Activated CD4-positive, alpha-beta T cell treated with anti-CD3 and anti-CD28 coated beads, Interleukin-2, amount 10 ng/mL, durations not matched to agents 24 days and 14 days (primary cell): ENCODE measurements around the gene PRKCH. TPM values are rescaled to one million over a fixed set of nuclear protein-coding genes. Genes with fewer than 3 reads are reported as not detected.
A peak's percentile ranks its signal among the peaks of the same experiment; 100 is the strongest.

ENCODE experiments used
- DNase-seq: peaks from one replicate; pipeline ENCODE4 v3.0.0; 2022
- H3K27ac Mint-ChIP-seq: one replicate; pipeline ENCODE4 v1.8.0; 2022; ENCODE audit warnings: mild to moderate bottlenecking, mixed read lengths
- H3K27me3 Mint-ChIP-seq: one replicate; pipeline ENCODE4 v1.8.0; 2022; ENCODE audit warnings: mixed read lengths
- H3K36me3 Mint-ChIP-seq: one replicate; pipeline ENCODE4 v1.8.0; 2022; ENCODE audit warnings: low read depth, mild to moderate bottlenecking, mixed read lengths
- H3K4me1 Mint-ChIP-seq: one replicate; pipeline ENCODE4 v1.8.0; 2021; ENCODE audit warnings: mixed read lengths
- H3K4me3 Mint-ChIP-seq: one replicate; pipeline ENCODE4 v1.8.0; 2022; ENCODE audit warnings: mild to moderate bottlenecking, moderate library complexity, mixed read lengths
- H3K9me3 Mint-ChIP-seq: one replicate; pipeline ENCODE4 v1.8.0; 2021; ENCODE audit warnings: mixed read lengths
- intact Hi-C: fragments of 100-400 bp; cut with micrococcal nuclease; formaldehyde crosslinking; loops from one replicate; pipeline ENCODE4 v1.15.1; 2023
- total RNA-seq: library from RNA; stranded (reverse); gene quantifications from 2 replicates; pipeline ENCODE4 v1.2.3, GENCODE V29; 2022

Gene PRKCH
- total RNA-seq, 1 donor from 2014 or later = 118 TPM

- no peak for DNase-seq
- Mint-ChIP-seq H3K4me3 (peak overlapping the region; percentile 82), H3K9me3 (no peaks in the 10 kb centered on the region), H3K27ac (peak overlapping the region; percentile 93), H3K27me3 (no peaks in the 10 kb centered on the region), H3K4me1 (peaks cover 78% of the 10 kb centered on the region), H3K36me3 (peaks cover 27% of the 10 kb centered on the region)
- intact Hi-C loops = loop anchor here (5.0 to 10.0 kb wide), 3 partner anchors 364 to 578 kb away; partner anchors contain the start of gene HIF1A
Observed at GRCh38 chr14:61333087-61333486, 11.7 kb downstream of the PRKCH start.

GRCh38 chr14:61334197-61334701 is 12.9 kb downstream of the PRKCH start:
- intact Hi-C loops = loop anchor here (1.0 to 10.0 kb wide), 4 partner anchors 8 to 579 kb away; partner anchors contain the start of gene HIF1A
- H3K9me3 Mint-ChIP-seq = no peaks in the 10 kb centered on the region
- DNase-seq = peak; percentile 82
- peak overlapping the region; percentile 93 for H3K27ac Mint-ChIP-seq
- no peaks in the 10 kb centered on the region for H3K27me3 Mint-ChIP-seq
- peaks cover 29% of the 10 kb centered on the region for H3K36me3 Mint-ChIP-seq
- peak overlapping the region; percentile 82 for H3K4me3 Mint-ChIP-seq
- H3K4me1 Mint-ChIP-seq = peaks cover 81% of the 10 kb centered on the region

- H3K27me3 Mint-ChIP-seq = no peaks in the 10 kb centered on the region
- H3K4me1 Mint-ChIP-seq = peaks cover 77% of the 10 kb centered on the region
- no peaks in the 10 kb centered on the region for H3K9me3 Mint-ChIP-seq
- H3K4me3 Mint-ChIP-seq = peak overlapping the region; percentile 80
- intact Hi-C loops = loop anchor here (10.0 kb wide), 1 partner anchor 580 kb away; no protein-coding TSS in a partner anchor
- H3K36me3 Mint-ChIP-seq = peaks cover 22% of the 10 kb centered on the region
- DNase-seq = peak; percentile 70
- peak overlapping the region; percentile 94 for H3K27ac Mint-ChIP-seq
Observed at GRCh38 chr14:61335049-61335448, 13.7 kb downstream of the PRKCH start.

- peak overlapping the region; percentile 94 for H3K27ac Mint-ChIP-seq
- peak overlapping the region; percentile 80 for H3K4me3 Mint-ChIP-seq
- peaks cover 77% of the 10 kb centered on the region for H3K4me1 Mint-ChIP-seq
- no peaks in the 10 kb centered on the region for H3K9me3 Mint-ChIP-seq
- no peaks in the 10 kb centered on the region for H3K27me3 Mint-ChIP-seq
- DNase-seq = peak; percentile 82
- intact Hi-C loops = loop anchor here (10.0 kb wide), 1 partner anchor 581 kb away; no protein-coding TSS in a partner anchor
- H3K36me3 Mint-ChIP-seq = peaks cover 24% of the 10 kb centered on the region
Observed at GRCh38 chr14:61335671-61336275, 14.4 kb downstream of the PRKCH start.

GRCh38 chr14:61337893-61338292 is 16.5 kb downstream of the PRKCH start:
- Mint-ChIP-seq H3K27ac (peak overlapping the region; percentile 94), H3K4me1 (peaks cover 82% of the 10 kb centered on the region), H3K36me3 (peaks cover 27% of the 10 kb centered on the region), H3K27me3 (no peaks in the 10 kb centered on the region), H3K9me3 (no peaks in the 10 kb centered on the region), H3K4me3 (peak overlapping the region; percentile 75)
- DNase-seq = peak; percentile 94
- intact Hi-C loops = loop anchor here (10.0 kb wide), 1 partner anchor 583 kb away; no protein-coding TSS in a partner anchor

- Mint-ChIP-seq H3K36me3 (peaks cover 26% of the 10 kb centered on the region), H3K27ac (peak overlapping the region; percentile 94), H3K27me3 (no peaks in the 10 kb centered on the region), H3K4me1 (peaks cover 81% of the 10 kb centered on the region), H3K4me3 (peak overlapping the region; percentile 75), H3K9me3 (no peaks in the 10 kb centered on the region)
- intact Hi-C loops = loop anchor here (10.0 kb wide), 1 partner anchor 584 kb away; no protein-coding TSS in a partner anchor
- no peak for DNase-seq
Observed at GRCh38 chr14:61338457-61338856, 17.1 kb downstream of the PRKCH start.

- peak; percentile 81 for DNase-seq
- Mint-ChIP-seq H3K27ac (peak overlapping the region; percentile 95), H3K27me3 (no peaks in the 10 kb centered on the region), H3K4me1 (peaks cover 79% of the 10 kb centered on the region), H3K9me3 (no peaks in the 10 kb centered on the region), H3K4me3 (peak overlapping the region; percentile 86), H3K36me3 (peaks cover 34% of the 10 kb centered on the region)
- intact Hi-C loops = loop anchor here (1.0 to 10.0 kb wide), 7 partner anchors 7 to 321 kb away; no protein-coding TSS in a partner anchor
Observed at GRCh38 chr14:61341275-61342206, 20.2 kb downstream of the PRKCH start.

GRCh38 chr14:61342486-61342885 is 21.1 kb downstream of the PRKCH start:
- H3K27ac Mint-ChIP-seq = peak overlapping the region; percentile 95
- no peaks in the 10 kb centered on the region for H3K27me3 Mint-ChIP-seq
- peaks cover 80% of the 10 kb centered on the region for H3K4me1 Mint-ChIP-seq
- peaks cover 33% of the 10 kb centered on the region for H3K36me3 Mint-ChIP-seq
- peak overlapping the region; percentile 86 for H3K4me3 Mint-ChIP-seq
- peak; percentile 96 for DNase-seq
- intact Hi-C loops = loop anchor here (1.0 to 10.0 kb wide), 7 partner anchors 8 to 320 kb away; no protein-coding TSS in a partner anchor
- no peaks in the 10 kb centered on the region for H3K9me3 Mint-ChIP-seq

GRCh38 chr14:61342932-61343331 is 21.6 kb downstream of the PRKCH start:
- Mint-ChIP-seq H3K27ac (peak overlapping the region; percentile 95), H3K4me1 (peaks cover 80% of the 10 kb centered on the region), H3K4me3 (peak overlapping the region; percentile 86), H3K9me3 (no peaks in the 10 kb centered on the region), H3K27me3 (no peaks in the 10 kb centered on the region), H3K36me3 (peaks cover 31% of the 10 kb centered on the region)
- DNase-seq = no peak
- intact Hi-C loops = loop anchor here (1.0 to 10.0 kb wide), 7 partner anchors 9 to 319 kb away; no protein-coding TSS in a partner anchor

GRCh38 chr14:61343471-61343870 is 22.1 kb downstream of the PRKCH start:
- Mint-ChIP-seq H3K27me3 (no peaks in the 10 kb centered on the region), H3K4me1 (peaks cover 80% of the 10 kb centered on the region), H3K36me3 (peaks cover 34% of the 10 kb centered on the region)

GRCh38 chr14:61343991-61344405 is 22.6 kb downstream of the PRKCH start:
- H3K27me3 Mint-ChIP-seq = no peaks in the 10 kb centered on the region
- intact Hi-C loops = loop anchor here (2.0 to 10.0 kb wide), 6 partner anchors 45 to 318 kb away; no protein-coding TSS in a partner anchor
- peak overlapping the region; percentile 83 for H3K4me3 Mint-ChIP-seq
- peaks cover 37% of the 10 kb centered on the region for H3K36me3 Mint-ChIP-seq
- H3K27ac Mint-ChIP-seq = peak overlapping the region; percentile 95
- H3K4me1 Mint-ChIP-seq = peaks cover 80% of the 10 kb centered on the region
- DNase-seq = peak; percentile 82
- peaks cover 7% of the 10 kb centered on the region for H3K9me3 Mint-ChIP-seq

More at GRCh38 chr14:61343471-61343870, 22.1 kb downstream of the PRKCH start:
- Mint-ChIP-seq H3K9me3 (peaks cover 2% of the 10 kb centered on the region), H3K4me3 (peak overlapping the region; percentile 86), H3K27ac (peak overlapping the region; percentile 95)
- intact Hi-C loops = loop anchor here (2.0 to 10.0 kb wide), 5 partner anchors 45 to 319 kb away; no protein-coding TSS in a partner anchor
- DNase-seq = no peak

- DNase-seq = peak; percentile 73
- Mint-ChIP-seq H3K27me3 (no peaks in the 10 kb centered on the region), H3K4me1 (peaks cover 84% of the 10 kb centered on the region), H3K36me3 (peaks cover 39% of the 10 kb centered on the region), H3K4me3 (peak overlapping the region; percentile 83), H3K27ac (peak overlapping the region; percentile 95), H3K9me3 (peaks cover 11% of the 10 kb centered on the region)
- intact Hi-C loops = loop anchor here (2.0 to 10.0 kb wide), 3 partner anchors 100 to 318 kb away; no protein-coding TSS in a partner anchor
Observed at GRCh38 chr14:61344437-61345150, 23.2 kb downstream of the PRKCH start.
